Breast epithelium (tissue), 3 donors: ENCODE results near the gene SLC8B1.

Source experiments
- POLR2A ChIP-seq: fragments of 450-650 bp; IDR thresholded peaks from one replicate; pipeline ENCODE4 v1.6.1; 2016; ENCODE audit warnings: antibody characterized with exemption, mild to moderate bottlenecking, moderate library complexity
- TF ChIP-seq, protein P1 (sequence below), 3 donors: fragments of 450-650 bp; IDR thresholded peaks; one replicate each; pipeline ENCODE4 v1.5.1; 2016 to 2017; ENCODE audit warnings: antibody characterized with exemption in 3 of 3, mild to moderate bottlenecking in 3 of 3, moderate library complexity in 3 of 3

DNA sequence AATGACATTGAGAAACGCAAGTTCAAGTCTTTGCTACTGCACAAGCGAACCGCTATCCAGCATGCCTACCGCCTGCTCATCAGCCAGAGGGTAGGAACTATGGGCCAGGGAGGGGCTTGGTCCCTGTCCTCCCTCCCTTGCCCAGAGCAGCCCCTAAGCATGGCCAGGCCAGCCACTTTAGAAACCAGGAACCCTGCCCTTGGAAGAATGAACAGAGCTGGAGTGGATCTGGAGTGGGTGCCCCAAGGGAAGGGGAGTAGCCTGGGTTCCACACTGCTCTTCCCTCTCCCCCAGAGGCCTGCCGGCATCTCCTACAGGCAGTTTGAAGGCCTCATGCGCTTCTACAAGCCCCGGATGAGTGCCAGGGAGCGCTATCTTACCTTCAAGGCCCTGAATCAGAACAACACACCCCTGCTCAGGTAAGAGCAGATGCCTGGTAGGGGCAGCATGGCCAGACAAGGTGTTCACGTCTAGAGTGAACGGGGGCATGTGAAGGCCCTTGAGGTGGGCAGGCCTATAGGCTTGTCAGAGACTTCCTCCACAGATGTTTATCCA, 57.9 kb downstream of the SLC8B1 start:
- TF ChIP-seq POLR2A: no peak
- TF ChIP-seq, protein P1, sequence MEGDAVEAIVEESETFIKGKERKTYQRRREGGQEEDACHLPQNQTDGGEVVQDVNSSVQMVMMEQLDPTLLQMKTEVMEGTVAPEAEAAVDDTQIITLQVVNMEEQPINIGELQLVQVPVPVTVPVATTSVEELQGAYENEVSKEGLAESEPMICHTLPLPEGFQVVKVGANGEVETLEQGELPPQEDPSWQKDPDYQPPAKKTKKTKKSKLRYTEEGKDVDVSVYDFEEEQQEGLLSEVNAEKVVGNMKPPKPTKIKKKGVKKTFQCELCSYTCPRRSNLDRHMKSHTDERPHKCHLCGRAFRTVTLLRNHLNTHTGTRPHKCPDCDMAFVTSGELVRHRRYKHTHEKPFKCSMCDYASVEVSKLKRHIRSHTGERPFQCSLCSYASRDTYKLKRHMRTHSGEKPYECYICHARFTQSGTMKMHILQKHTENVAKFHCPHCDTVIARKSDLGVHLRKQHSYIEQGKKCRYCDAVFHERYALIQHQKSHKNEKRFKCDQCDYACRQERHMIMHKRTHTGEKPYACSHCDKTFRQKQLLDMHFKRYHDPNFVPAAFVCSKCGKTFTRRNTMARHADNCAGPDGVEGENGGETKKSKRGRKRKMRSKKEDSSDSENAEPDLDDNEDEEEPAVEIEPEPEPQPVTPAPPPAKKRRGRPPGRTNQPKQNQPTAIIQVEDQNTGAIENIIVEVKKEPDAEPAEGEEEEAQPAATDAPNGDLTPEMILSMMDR (IDR thresholded peaks at IDR 0.05): no peak
